Left ventricle myocardium superior (tissue), 1 donor: ENCODE data around the gene WDR18. TPM values are rescaled to one million over a fixed set of nuclear protein-coding genes. Genes with fewer than 3 reads are reported as not detected.
A peak's percentile ranks its signal among the peaks of the same experiment; 100 is the strongest.

Experiments
- ATAC-seq: fragments of 200-7000 bp; cut with Tn5 transposase; one replicate; pipeline ENCODE4 v1.9.1; 2020; ENCODE audit warnings: mild to moderate bottlenecking, moderate library complexity
- DNase-seq: peaks from one replicate; pipeline ENCODE4 v3.0.0-alpha.2; 2020
- intact Hi-C: fragments of 100-400 bp; cut with micrococcal nuclease; formaldehyde crosslinking; loops from one replicate; pipeline ENCODE4 v1.11.0; 2022
- total RNA-seq: library from RNA; stranded (reverse); fragmentation: NEBNext Ultra II Directional; extraction: Animal tissue kit (Norgen Biotek cat#: 25700); gene quantifications from one replicate; pipeline ENCODE4 v1.2.1, GENCODE V29; 2021
- donor health status: DM: no; HTN: yes; CAD: no; lungs with severe emphysema.

The WDR18 gene
- total RNA-seq, 1 donor from 2014 or later: 20.4 TPM

- intact Hi-C loops: no loop called here
- DNase-seq (no peak), ATAC-seq (no peak)
Observed at GRCh38 chr19:986083-986482, 1.9 kb downstream of the WDR18 start.

GRCh38 chr19:988081-988480 lies 3.9 kb downstream of the WDR18 start:
- DNase-seq (no peak), ATAC-seq (no peak)
- intact Hi-C loops: no loop called here

GRCh38 chr19:988510-988909 lies 4.4 kb downstream of the WDR18 start:
- no peak for ATAC-seq
- intact Hi-C loops: no loop called here
- no peak for DNase-seq

GRCh38 chr19:989381-990081 lies 5.4 kb downstream of the WDR18 start:
- no peak for ATAC-seq
- intact Hi-C loops: no loop called here
- DNase-seq: no peak

GRCh38 chr19:990119-990571 lies 6.0 kb downstream of the WDR18 start:
- DNase-seq (no peak), ATAC-seq (no peak)
- intact Hi-C loops: no loop called here

- no peak for DNase-seq
- no peak for ATAC-seq
- intact Hi-C loops: no loop called here
Observed at GRCh38 chr19:990746-991145, 6.6 kb downstream of the WDR18 start.

- DNase-seq (no peak), ATAC-seq (peak; percentile 22)
- intact Hi-C loops: no loop called here
Observed at GRCh38 chr19:991174-991931, 7.2 kb downstream of the WDR18 start.

- intact Hi-C loops: no loop called here
- no peak for DNase-seq
- ATAC-seq: no peak
Observed at GRCh38 chr19:991932-992669, 8.0 kb downstream of the WDR18 start.

GRCh38 chr19:992670-993055 lies 8.5 kb downstream of the WDR18 start:
- DNase-seq: no peak
- intact Hi-C loops: no loop called here
- ATAC-seq: no peak

- ATAC-seq (no peak), DNase-seq (no peak)
- intact Hi-C loops: no loop called here
Observed at GRCh38 chr19:993361-993830, 9.3 kb downstream of the WDR18 start.

- DNase-seq (no peak), ATAC-seq (no peak)
- intact Hi-C loops: no loop called here
Observed at GRCh38 chr19:993831-994393, 9.8 kb downstream of the WDR18 start.

- ATAC-seq (no peak), DNase-seq (no peak)
- intact Hi-C loops: no loop called here
Observed at GRCh38 chr19:994516-994915, 10.4 kb downstream of the WDR18 start.

GRCh38 chr19:995051-995827 lies 11.1 kb downstream of the WDR18 start:
- no peak for DNase-seq
- no peak for ATAC-seq
- intact Hi-C loops: no loop called here

GRCh38 chr19:996051-996838 lies 12.1 kb downstream of the WDR18 start:
- DNase-seq (no peak), ATAC-seq (no peak)
- intact Hi-C loops: no loop called here

GRCh38 chr19:998064-998463 lies 13.9 kb downstream of the WDR18 start:
- intact Hi-C loops: no loop called here
- ATAC-seq (no peak), DNase-seq (no peak)

GRCh38 chr19:999379-999719 lies 15.2 kb downstream of the WDR18 start:
- intact Hi-C loops: no loop called here
- ATAC-seq: no peak
- DNase-seq: no peak

GRCh38 chr19:1000095-1000494 lies 15.9 kb downstream of the WDR18 start, which contains the start of gene GRIN3B:
GRIN3B (plus strand) TSS chr19:1000419; CDS start chr19:1000438, 19 bp downstream.
- intact Hi-C loops: no loop called here
- ATAC-seq (peak; percentile 51), DNase-seq (peak; percentile 69)
